HL-60 (cell line): ENCODE data around the gene TSPEAR.

Experiments
- DNase-seq, 2 experiments: peaks; one replicate each; pipeline ENCODE4 v3.0.0-alpha.2; 2010 to 2020; ENCODE audit warnings: low read depth in 1 of 2, low spot score in 1 of 2
- H3K27ac ChIP-seq: fragments of 250-450 bp; sonication (Bioruptor Pico); replicated peaks from 2 replicates; pipeline ENCODE4 v1.5.1; 2020; ENCODE audit warnings: mild to moderate bottlenecking, moderate library complexity
- H3K27me3 ChIP-seq: fragments of 250-450 bp; sonication (Bioruptor Pico); 2 replicates; pipeline ENCODE4 v1.5.1; 2021; ENCODE audit warnings: mild to moderate bottlenecking, moderate library complexity; ENCODE audit not compliant: insufficient read depth, poor library complexity, severe bottlenecking
- H3K4me3 ChIP-seq: replicated peaks from 2 replicates; pipeline ENCODE4 v1.5.1; 2011; ENCODE audit warnings: mild to moderate bottlenecking, control low read depth, low read length; ENCODE audit not compliant: insufficient read depth
- CTCF ChIP-seq: IDR thresholded peaks from one replicate; pipeline ENCODE4 v1.5.1; 2011; ENCODE audit warnings: low read length, control low read depth, inconsistent platforms; ENCODE audit not compliant: insufficient read depth
- GABPA ChIP-seq: IDR thresholded peaks from 2 replicates; pipeline ENCODE4 v1.6.1; 2012; ENCODE audit warnings: low read depth
- POLR2AphosphoS5 ChIP-seq: IDR thresholded peaks from 2 replicates; pipeline ENCODE4 v1.6.1; 2012; ENCODE audit warnings: low read depth
- SPI1 ChIP-seq: IDR thresholded peaks from 2 replicates; pipeline ENCODE4 v1.6.1; 2012; ENCODE audit warnings: low read depth, mild to moderate bottlenecking, borderline replicate concordance
- TF ChIP-seq, protein P1 (sequence below): IDR thresholded peaks from 2 replicates; pipeline ENCODE4 v1.6.1; 2012; ENCODE audit warnings: low read depth; ENCODE audit not compliant: insufficient replicate concordance

Gene TSPEAR

DNA sequence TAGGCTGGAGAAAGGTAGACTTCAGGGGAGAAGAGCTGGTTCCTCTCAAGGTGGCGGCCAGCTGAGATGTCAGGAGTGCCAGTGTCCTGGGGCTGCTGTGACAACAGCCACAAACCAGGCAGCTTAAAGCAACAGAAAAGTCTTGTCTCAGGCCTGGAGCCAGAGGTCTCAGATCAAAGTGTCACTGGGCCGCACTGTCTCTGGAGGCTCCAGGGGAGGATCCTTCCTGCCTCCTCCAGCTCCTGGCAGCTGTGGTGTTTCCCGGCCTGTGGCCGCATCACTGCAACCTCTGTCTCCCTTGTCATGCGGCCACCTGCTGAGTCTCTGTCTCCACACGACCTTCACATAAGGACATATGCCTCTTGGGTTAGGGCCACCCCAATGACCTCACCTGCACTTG is 24.4 kb upstream of the TSPEAR start:
- Histone ChIP-seq H3K27me3 (no peaks in the 10 kb centered on the region), H3K4me3 (no peak overlapping the region), H3K27ac (no peak overlapping the region)
- DNase-seq, result no peak
- TF ChIP-seq SPI1, result no peak
- TF ChIP-seq CTCF, result no peak
- no peak for TF ChIP-seq POLR2AphosphoS5

GRCh38 chr21:44734841-44735240 is 23.5 kb upstream of the TSPEAR start:
- H3K27ac ChIP-seq, result no peak overlapping the region
- TF ChIP-seq, protein P1, sequence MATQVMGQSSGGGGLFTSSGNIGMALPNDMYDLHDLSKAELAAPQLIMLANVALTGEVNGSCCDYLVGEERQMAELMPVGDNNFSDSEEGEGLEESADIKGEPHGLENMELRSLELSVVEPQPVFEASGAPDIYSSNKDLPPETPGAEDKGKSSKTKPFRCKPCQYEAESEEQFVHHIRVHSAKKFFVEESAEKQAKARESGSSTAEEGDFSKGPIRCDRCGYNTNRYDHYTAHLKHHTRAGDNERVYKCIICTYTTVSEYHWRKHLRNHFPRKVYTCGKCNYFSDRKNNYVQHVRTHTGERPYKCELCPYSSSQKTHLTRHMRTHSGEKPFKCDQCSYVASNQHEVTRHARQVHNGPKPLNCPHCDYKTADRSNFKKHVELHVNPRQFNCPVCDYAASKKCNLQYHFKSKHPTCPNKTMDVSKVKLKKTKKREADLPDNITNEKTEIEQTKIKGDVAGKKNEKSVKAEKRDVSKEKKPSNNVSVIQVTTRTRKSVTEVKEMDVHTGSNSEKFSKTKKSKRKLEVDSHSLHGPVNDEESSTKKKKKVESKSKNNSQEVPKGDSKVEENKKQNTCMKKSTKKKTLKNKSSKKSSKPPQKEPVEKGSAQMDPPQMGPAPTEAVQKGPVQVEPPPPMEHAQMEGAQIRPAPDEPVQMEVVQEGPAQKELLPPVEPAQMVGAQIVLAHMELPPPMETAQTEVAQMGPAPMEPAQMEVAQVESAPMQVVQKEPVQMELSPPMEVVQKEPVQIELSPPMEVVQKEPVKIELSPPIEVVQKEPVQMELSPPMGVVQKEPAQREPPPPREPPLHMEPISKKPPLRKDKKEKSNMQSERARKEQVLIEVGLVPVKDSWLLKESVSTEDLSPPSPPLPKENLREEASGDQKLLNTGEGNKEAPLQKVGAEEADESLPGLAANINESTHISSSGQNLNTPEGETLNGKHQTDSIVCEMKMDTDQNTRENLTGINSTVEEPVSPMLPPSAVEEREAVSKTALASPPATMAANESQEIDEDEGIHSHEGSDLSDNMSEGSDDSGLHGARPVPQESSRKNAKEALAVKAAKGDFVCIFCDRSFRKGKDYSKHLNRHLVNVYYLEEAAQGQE, result no peak
- TF ChIP-seq POLR2AphosphoS5 (no peak), CTCF (no peak), GABPA (no peak), SPI1 (no peak)
- H3K4me3 ChIP-seq, result no peak overlapping the region
- H3K27me3 ChIP-seq, result no peaks in the 10 kb centered on the region
- no peak for DNase-seq

DNA sequence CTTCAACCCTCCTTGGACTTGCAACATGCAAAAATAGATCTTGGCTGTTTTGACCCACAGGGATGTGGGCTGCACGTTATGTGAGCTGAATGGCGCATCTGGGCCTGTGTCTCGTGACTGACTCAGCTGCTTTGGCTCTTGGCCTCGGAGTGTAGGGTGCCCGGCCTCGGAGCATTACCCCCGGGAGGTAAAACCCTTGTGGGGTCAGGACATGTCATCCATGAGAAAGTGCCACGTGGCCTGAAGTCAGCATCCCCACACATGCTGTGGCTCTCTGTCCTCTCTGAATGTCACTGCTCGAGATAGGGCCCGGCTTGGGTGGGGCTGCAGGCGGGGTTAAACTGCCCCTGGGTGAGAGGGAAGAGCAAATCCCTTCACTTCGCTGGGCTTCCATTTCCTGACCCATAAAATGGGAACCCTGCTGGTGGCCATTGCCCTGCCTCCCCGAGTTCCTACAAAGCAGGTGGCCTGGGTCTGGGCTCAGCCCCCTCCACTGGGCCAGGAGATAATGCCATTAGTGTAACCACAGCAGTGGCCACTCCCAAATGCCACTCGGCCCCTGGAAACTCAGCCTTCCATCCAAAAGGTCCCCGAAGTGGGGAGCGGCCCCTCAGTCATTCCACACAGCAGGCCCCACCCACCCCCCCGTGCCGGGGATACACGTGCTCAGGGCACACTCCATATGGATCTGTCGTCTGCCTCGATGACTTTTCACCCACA is 22.8 kb upstream of the TSPEAR start:
- DNase-seq, result no peak
- TF ChIP-seq POLR2AphosphoS5 (no peak), SPI1 (no peak), GABPA (no peak)
- TF ChIP-seq, protein P1, result no peak
- Histone ChIP-seq H3K27me3 (no peaks in the 10 kb centered on the region), H3K27ac (no peak overlapping the region), H3K4me3 (no peak overlapping the region)

DNA sequence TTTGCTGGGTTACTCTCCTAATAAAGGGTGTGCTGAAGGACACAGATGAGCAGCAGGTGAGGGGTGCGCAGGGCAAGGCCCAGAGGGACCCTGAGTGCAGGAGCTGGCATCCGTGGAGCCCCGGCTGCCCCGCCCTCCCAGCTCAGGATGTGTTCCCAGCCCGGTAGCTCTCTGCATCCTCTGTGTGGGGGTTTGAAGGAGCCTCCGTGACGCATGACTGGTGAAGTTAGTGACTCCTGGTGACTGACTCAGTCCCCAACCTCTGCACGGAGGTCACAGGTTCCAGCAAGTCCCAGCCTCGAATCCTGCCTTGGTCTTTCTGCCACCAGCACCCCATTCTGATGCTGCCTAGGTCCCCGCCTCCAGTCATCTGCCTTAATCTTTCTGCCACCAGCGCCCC is 21.6 kb upstream of the TSPEAR start:
- no peaks in the 10 kb centered on the region for H3K27me3 ChIP-seq

More for the DNA sequence above, 21.6 kb upstream of the TSPEAR start:
- no peak overlapping the region for H3K4me3 ChIP-seq
- no peak for DNase-seq
- TF ChIP-seq SPI1 (no peak), CTCF (no peak), POLR2AphosphoS5 (no peak), GABPA (no peak)
- TF ChIP-seq, protein P1, result no peak
- no peak overlapping the region for H3K27ac ChIP-seq
